Esophagus muscularis mucosa (tissue), 4 donors: ENCODE results near the gene LYSMD1.

Experiments used
- CTCF ChIP-seq, 3 experiments: fragments of 200-600 bp in 2 of 3; fragments of 450-650 bp in 1 of 3; sonication (generic) in 2 of 3; IDR thresholded peaks; one replicate each; pipeline ENCODE4 v1.5.1; 2017 to 2019; ENCODE audit warnings: antibody characterized with exemption in 3 of 3, mild to moderate bottlenecking in 2 of 3, moderate library complexity in 1 of 3
- EP300 ChIP-seq: sonication (generic); formaldehyde crosslinking; IDR thresholded peaks from one replicate; pipeline ENCODE4 v1.6.1; 2017; ENCODE audit warnings: antibody characterized with exemption
- POLR2A ChIP-seq: fragments of 450-650 bp; IDR thresholded peaks from one replicate; pipeline ENCODE4 v1.6.1; 2017; ENCODE audit warnings: antibody characterized with exemption, moderate library complexity, mild to moderate bottlenecking, low read depth
- POLR2AphosphoS5 ChIP-seq, 2 donors: sonication (generic); formaldehyde crosslinking; IDR thresholded peaks; one replicate each; pipeline ENCODE4 v1.6.1; 2017; ENCODE audit warnings: antibody characterized with exemption in 2 of 2

GRCh38 chr1:151134396-151134795, 31.3 kb downstream of the LYSMD1 start:
- no peak for TF ChIP-seq POLR2AphosphoS5 (IDR thresholded peaks at IDR 0.05)
- no peak for TF ChIP-seq POLR2A
- no peak for TF ChIP-seq EP300
- no peak for TF ChIP-seq CTCF (IDR thresholded peaks at IDR 0.05)
